GM18907 (cell line): ENCODE results near the gene SPACDR.
"Not testable (repeated sequence)": the region's sequence is repeated elsewhere in the genome, so short reads cannot be mapped to it uniquely, and the experiment has no call there.

Experiments used
- ATAC-seq: cut with Tn5 transposase; IDR thresholded peaks from one replicate; pipeline ENCODE4 v1.9.1; 2021; ENCODE audit warnings: mild to moderate bottlenecking, moderate library complexity; ENCODE audit not compliant: unreplicated experiment

Gene SPACDR

GRCh38 chr7:100466653-100467605, 2.9 kb upstream of the SPACDR start:
- no peak for ATAC-seq

- ATAC-seq = no peak
These were observed 1.7 kb upstream of the SPACDR start for GRCh38 chr7:100465702-100466311.

GRCh38 chr7:100465299-100465698, 1.2 kb upstream of the SPACDR start:
- no peak for ATAC-seq

GRCh38 chr7:100464791-100465190, 731 bp upstream of the SPACDR start:
- no peak for ATAC-seq

GRCh38 chr7:100457033-100457432, 7.0 kb downstream of the SPACDR start:
- no peak for ATAC-seq

GRCh38 chr7:100456562-100456961, 7.5 kb downstream of the SPACDR start:
- ATAC-seq = no peak

GRCh38 chr7:100455206-100455605, 8.9 kb downstream of the SPACDR start:
- no peak for ATAC-seq

GRCh38 chr7:100453854-100454253, 10.2 kb downstream of the SPACDR start:
- ATAC-seq = not testable (repeated sequence)

- ATAC-seq = no peak
These were observed 11.5 kb downstream of the SPACDR start for GRCh38 chr7:100452513-100452912.

- no peak for ATAC-seq
These were observed 14.8 kb downstream of the SPACDR start for GRCh38 chr7:100449190-100449795.

GRCh38 chr7:100447363-100447762, 16.7 kb downstream of the SPACDR start:
- ATAC-seq = not testable (repeated sequence)

GRCh38 chr7:100446040-100446439, 18.0 kb downstream of the SPACDR start:
- no peak for ATAC-seq

GRCh38 chr7:100444311-100445278, 19.5 kb downstream of the SPACDR start:
- ATAC-seq = no peak

GRCh38 chr7:100443096-100443840, 20.8 kb downstream of the SPACDR start:
- no peak for ATAC-seq

- no peak for ATAC-seq
These were observed 22.2 kb downstream of the SPACDR start for GRCh38 chr7:100441641-100442535.

- ATAC-seq = not testable (repeated sequence)
These were observed 24.8 kb downstream of the SPACDR start for GRCh38 chr7:100439244-100439643.

- not testable (repeated sequence) for ATAC-seq
These were observed 25.3 kb downstream of the SPACDR start for GRCh38 chr7:100438731-100439130.

- no peak for ATAC-seq
These were observed 25.9 kb downstream of the SPACDR start for GRCh38 chr7:100438172-100438571.
